Activated CD8-positive, alpha-beta memory T cell treated with anti-CD3 and anti-CD28 coated beads, Interleukin-2, amount 50 U/mL, for 1 hour (primary cell): Measurements from ENCODE around the gene TBC1D16.
A peak's percentile ranks its signal among the peaks of the same experiment; 100 is the strongest.

Source experiments
- DNase-seq: peaks from one replicate; pipeline ENCODE4 v3.0.0-alpha.2; 2020; ENCODE audit errors: extremely low read depth

The TBC1D16 gene

DNA sequence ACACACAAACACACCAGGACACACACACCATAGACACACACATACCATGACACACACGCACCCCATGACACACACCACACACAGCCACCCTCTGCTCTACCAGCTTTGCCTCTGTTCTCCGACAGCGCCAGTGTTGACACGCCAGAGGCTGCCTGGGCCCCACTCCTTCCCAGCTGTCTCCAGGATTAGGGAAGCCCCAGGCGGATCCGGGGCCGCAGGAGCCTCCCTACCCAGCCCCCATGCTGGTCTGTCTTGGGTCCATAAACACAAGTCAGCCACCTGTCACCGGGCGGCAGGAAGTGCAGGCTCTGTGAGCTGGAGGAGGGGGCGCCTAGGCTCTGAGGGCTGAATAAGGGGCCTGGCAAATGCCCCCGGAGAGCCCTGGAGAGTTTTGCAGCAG lies 10.5 kb downstream of the TBC1D16 start:
- no peak for DNase-seq

DNA sequence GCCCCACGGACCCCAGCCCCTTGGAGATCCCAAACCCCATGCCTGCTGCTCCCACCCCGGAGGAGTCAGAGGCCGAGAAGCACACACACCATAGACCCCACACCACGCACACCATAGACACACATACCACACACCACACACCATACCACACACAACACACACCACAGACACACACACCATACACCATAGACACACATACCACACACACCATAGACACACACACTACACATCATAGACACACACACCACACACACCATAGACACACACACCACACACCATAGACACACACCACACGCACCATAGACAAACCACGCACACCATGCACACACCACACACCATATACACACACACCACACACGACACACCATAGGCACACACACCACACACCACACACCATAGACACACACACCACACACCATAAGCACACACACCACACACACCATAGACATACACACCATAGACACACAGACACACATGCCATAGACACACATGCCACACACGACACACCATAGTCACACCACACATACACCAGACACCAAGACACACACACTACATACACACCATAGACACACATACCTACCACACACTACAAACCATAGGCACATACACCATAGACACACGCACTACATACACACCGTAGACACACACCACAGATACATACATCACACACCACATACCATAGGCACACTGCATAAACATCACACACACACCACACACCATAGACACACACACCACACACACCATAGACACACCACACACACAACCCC lies 11.3 kb downstream of the TBC1D16 start:
- no peak for DNase-seq

DNA sequence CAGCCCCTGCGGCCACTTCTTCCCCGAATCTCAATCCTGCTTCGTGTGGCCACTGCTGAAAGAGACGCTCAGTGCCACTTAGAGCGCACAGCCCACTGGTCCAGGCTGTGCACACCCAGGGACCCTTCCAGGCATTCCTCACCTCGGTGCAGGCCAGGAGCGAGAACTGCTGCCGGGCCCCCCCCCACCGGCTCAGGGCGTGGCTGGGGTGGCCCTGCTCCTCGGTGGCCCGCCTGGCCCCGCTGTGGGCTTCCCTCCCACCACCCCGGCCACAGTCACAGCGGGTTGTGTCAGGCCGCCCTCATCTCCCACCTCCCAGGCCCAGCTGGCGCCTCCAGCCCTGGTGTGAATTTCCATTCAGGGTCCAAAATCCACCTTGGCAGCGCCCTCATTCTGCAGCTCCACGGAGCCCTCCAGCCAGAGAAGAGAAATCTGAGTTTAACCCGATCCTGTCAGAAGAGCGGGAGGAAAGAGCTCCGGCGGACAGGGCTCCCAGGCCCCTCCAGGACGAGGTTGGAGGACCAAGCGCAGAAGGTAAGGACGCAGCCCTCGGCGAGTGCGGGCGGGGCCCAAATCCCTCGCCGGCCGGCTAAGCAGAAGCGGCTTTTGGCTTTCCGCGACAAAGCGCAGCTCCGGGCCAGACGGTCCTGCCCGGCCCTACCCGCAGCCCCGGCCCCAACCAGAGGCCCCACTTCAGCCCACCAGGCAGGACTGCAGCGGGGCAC lies 12.0 kb downstream of the TBC1D16 start:
- DNase-seq: no peak

DNA sequence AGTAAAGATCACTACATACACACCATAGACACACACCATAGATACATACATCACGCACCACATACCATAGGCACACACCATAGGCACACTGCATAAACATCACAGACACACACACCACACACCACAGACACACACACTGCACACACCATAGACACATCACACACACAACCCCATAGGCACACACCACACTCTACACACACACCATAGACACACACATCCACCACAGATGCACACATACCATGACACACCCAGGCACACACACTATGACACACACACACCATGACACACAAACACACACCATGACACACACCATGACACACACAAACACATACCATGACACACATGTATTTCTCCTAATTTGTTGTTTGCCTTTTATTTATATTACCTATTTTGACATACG lies 14.1 kb downstream of the TBC1D16 start:
- DNase-seq: no peak

DNA sequence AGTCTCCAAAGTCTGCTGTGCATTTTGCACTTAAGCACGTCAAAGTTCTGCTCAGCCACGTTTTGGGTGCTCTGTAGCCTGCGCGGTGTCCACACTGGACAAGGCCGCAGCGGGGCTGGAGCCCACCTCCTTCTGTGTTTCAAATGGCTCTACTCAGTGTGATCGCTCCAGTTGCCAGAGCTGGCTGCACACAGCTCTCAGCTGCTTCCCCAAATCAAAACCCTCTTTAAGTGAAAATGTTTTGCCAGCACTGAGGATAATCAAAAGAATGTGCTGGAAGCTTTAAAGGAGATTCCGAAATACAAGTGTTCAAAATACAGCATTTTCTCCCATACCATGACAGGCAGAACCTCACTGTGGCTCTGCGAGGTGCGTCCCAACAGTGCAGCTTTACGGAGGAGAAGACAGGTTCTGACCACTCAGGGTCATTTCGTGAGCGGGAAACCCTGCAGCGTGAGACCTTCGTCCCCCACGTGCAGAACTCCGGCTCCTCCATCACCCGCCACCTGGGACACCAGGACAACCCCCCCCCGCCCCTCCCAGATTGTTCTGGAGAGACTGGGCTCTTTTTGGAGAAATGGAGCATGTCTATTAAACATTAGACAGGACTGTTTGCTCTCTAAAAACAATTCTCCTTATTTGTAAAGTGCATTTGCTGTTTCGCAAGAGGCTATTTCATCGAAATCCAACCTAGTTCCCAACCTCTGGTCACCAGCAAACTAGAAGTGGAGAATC lies 16.6 kb downstream of the TBC1D16 start:
- no peak for DNase-seq

DNA sequence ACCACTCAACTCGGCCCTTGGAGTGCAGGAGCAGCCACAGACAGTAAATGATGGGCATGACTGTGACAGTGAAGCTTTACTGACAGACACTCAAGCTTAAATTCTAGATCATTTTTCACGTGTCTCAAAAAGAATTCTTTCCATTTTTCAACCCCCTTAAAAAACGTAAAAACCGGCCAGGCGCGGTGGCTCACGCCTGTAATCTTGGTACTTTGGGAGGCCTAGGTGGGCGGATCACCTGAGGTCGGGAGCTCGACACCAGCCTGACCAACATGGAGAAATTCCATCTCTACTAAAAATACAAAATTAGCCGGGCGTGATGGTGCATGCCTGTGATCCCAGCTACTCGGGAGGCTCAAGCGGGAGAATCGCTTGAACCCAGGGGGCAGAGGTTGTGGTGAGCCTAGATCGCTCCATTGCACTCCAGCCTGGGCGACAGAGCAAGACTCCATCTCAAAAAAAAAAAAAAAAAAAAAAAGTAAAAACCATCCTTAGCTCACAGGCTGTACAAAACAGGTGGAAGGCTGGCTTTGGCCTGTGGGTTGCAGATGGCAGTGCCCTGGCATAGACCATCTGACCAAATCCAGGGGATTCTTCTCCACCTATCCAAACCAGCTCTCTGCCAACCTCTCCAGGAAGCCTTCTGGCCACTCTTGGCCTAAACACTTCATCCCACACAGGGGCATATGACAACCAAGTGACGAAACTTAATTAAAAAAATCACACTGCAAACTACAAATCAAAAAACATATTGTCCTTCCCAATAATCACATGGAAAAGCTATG lies 18.3 kb downstream of the TBC1D16 start:
- DNase-seq: no peak

DNA sequence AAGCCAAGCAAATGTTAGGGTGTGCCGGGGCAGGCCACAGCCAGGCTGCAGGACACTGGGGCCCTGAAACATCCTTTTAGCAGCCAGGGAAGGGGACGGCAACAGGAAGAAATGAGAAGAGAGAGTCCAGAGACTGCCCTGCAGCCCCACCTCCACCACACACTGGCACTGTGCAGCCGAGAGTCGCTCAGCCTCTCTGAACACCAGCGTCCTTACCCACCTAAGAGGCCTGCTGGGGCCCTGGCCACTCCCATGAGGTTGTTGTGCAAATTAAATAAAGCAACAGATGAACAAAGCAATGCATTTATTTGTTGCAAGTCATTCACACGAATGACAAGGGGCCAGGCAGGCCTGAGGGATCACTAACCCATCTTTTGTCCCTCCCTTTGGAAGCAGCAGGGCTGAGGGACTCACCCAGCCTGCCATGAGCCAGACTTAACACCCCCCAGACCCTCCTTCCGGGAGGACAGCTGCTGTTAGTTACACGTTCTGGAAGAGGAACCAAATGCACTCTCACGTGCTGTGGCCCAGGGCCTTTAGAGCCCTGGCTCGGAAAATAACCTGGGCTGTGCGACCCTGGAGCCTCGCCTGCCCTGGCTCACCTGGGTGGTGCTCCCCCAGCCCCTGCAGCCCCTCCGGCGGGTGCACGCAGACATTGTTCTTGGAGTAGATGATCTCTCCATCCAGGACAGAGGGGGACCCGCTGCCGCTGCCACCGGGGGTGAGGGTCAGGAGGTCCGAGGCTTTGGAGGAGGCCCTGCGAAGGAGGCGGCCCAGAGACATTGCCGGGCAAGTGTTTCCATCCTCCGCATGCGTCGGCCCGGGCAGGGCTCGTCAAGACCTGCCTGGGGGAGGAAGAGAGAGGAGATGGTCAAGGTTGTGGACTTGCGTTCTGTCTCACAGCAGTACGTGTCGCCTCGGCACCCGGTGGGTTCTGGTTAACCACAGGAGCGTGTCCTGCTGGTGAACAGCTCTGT lies 22.6 kb downstream of the TBC1D16 start:
- DNase-seq: no peak

DNA sequence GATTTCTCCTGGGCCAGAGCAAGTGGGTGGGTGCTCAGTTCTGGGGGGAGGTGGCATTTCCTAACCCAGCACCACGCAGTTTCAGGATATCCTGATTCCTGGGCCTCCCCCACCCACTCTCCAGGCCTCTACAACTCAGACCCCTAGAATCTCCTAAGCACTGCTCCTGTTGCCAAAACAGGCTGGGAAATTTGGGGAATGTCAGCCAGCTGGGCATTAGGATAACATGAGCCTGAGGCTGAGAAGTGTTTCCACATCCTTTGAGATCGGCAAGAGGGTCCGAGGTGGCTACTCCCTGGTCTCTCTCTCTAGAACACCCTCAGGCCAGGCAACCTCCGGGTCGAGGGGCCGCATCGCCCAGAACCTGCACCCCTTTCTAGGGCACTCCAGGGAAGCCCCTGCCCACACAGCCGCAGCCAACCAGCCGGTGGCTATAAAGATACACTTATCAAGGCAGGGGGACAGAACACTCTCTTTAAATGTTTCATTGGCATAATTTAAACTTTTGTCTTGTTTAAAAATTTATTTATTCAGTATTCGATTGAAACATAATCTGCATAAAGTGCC lies 23.6 kb downstream of the TBC1D16 start:
- DNase-seq: no peak

DNA sequence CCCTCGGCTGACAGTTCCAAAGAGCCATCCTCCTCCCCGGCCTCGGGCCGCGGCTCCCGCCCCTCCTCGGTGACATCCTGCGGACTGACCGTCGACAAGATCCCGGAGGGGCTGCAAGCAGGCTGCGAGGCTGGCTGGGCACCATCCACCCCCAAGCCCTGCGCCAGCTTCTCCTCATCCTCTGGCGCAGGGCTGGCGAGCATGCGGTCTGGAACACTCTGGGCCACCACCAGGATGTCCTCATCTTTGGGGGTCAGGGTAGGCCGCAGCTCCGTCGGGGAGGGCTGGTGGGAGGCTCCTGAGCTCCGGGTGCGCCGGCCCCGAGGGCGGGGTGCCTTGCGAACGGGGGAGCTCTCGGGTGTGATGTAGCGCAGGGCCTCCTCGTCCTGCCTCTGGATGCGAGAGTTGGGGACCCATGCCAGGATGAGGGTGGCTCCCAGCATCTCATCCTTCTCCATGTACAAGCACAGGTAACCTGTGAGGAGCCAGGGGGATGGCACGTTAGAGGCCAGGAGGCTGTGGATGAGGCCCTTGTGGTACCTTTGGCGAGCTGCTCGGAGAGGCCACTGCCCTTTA lies 25.3 kb downstream of the TBC1D16 start:
- no peak for DNase-seq

DNA sequence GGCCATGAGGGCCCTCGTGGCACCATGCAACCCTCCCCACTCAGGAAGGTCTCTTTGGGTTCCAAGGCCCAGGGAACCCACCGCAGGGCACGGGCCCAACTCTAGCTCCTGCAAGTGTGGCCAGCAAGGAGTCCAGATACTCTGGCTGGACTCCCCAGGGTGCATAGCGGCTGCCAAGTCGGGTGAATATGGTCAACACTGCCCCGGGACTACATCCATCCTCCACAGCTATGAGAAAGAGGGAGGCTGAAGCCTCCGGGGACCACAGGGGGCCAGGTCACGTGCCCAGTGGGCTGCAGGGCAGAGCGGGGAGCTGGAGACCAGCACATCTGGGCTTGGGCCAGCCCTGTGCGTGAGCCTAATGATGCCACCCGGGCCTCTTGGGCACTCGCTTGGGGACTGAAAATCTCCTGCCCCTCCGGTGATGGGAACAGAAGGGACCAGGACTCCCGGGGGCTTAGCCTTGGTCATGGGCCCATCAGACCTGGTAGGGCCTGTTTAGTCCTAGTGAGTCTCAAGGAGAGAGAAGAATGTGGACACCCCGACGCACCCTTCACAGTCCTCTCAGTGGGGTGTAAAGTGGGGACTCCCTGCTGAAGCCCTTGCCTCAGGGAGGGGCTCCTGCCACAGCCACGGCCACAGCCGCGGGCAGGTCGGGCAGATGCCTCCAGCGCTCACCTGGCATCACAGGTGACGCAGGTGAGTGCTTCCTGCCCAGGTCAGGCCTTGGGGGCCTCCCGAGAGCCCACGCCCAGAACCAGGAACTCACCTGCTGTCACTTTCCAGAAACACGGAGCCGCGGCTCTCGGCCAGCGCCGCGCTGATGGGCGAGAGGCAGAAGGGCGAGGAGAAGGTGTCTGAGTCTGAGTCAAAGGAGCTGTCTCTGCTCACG lies 26.0 kb downstream of the TBC1D16 start:
- no peak for DNase-seq

DNA sequence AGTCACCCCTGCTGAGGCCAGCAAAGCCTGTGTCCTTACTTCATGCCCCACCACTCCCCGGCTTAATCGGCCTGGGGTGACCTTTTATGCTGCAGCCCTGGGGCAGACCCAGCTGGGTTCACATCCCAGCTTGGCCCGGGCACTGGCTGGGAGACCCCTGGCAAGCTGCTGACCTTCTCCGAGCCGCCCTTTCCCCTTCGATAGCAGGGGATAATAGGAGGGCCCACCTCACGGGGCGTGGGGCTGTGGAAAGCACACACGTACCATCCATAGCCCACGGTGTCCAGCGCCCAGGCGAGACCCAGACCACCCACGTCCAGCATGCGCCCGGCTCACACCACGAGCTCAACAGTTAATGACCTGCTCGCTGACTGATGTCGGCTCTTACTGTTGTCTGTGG lies 26.8 kb downstream of the TBC1D16 start:
- DNase-seq: no peak

DNA sequence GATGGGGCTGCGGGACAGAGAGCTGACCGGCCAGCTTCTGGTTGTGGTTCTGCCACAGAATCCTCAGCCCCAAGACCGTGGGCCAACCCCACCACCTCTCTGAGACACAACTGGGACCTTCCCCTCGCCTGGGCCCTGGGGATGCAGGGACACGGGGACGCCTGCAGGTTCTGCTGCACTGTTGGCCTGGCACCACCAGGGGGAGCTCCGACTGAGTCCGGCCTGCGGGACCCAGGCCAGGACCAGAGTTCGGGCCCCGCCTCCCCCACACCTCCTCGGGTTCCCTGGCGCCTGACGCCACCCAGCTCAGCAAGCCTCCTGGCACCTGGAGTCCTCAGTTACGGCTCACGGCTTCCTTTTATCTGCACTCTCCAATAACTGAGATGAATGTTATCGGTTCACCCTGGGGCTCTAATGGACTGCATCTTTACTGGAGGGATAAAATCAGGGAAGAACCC lies 27.3 kb downstream of the TBC1D16 start:
- DNase-seq: peak; percentile 17

DNA sequence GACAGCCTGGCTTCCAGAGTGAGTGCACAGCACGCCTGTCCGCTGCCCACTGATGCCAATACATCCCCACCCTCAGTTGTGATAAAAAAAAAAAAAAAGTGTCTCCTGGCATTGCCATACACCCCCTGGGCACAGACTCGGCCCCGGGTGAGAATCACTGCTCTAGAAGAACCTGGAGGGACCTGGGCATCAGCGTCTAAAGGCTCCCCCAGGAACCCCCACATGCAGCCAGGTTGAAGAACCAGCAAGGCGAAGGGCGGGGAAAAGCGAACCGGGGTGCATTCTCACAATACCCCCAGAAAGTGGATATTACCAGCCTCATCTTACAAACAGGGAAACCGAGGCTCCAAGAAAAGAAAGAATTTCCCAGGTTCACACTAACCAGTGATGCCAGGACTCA lies 27.7 kb downstream of the TBC1D16 start:
- no peak for DNase-seq

DNA sequence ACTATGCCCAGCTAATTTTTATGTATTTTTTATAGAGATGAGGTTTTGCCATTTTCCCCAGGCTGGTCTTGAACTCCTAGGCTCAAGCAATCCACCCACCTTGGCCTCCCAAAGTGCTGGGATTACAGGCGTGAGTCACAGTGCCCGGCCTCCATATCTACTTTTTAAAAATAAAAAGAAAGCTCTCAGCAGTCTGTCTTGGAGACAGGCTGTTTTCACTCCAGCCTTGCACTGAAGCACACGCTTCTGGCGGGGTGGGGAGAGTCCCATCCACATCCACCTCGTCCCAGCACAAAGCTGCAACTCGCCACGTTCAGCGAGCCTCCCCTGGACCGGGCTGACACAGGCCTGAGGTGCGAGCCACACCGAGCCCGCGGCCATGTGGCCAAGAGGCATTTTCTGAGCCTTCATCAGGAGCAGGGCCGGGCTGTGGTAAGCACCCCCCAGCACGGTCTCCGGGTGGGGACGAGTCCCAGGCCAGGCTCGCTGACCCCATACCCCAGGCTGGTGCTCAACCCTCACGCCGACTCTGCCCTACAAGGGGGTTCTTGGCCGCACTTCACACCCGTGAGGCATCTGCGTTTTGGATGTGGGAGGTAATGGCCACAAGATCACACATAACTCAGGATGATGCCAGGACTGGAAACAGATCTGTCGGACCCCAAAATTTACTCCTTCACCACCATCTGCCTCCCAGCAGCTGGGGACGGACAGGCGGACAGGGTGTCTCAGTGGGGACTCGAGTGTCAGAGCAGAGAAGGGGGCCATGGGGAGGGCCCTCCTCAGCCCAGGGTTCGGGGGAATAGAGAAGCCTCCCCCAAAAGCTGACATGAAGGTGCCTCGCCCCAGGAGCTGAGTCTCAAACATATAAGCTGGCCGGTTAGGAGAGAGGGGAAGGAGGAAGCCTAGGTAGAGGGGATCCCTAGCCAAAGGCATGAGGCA lies 28.6 kb downstream of the TBC1D16 start:
- DNase-seq: no peak

DNA sequence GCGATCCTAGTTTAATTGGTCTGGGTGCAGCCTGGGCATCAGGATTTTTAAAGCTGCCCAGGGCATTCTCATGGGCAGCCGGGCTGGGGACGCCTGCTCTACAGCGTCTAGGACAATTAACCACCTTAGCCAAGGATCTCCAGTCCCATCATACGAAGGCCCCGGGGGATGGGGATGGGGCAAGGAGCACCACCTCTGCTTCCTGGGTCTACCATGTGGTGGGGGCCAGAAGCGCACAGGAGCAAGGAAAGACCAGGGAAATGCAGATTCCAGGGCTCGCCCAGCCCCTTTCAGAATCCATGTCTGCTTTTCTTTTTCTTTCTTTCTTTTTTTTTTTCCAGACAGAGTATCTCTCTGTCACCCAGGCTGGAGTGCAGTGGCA lies 29.3 kb downstream of the TBC1D16 start:
- DNase-seq: no peak

DNA sequence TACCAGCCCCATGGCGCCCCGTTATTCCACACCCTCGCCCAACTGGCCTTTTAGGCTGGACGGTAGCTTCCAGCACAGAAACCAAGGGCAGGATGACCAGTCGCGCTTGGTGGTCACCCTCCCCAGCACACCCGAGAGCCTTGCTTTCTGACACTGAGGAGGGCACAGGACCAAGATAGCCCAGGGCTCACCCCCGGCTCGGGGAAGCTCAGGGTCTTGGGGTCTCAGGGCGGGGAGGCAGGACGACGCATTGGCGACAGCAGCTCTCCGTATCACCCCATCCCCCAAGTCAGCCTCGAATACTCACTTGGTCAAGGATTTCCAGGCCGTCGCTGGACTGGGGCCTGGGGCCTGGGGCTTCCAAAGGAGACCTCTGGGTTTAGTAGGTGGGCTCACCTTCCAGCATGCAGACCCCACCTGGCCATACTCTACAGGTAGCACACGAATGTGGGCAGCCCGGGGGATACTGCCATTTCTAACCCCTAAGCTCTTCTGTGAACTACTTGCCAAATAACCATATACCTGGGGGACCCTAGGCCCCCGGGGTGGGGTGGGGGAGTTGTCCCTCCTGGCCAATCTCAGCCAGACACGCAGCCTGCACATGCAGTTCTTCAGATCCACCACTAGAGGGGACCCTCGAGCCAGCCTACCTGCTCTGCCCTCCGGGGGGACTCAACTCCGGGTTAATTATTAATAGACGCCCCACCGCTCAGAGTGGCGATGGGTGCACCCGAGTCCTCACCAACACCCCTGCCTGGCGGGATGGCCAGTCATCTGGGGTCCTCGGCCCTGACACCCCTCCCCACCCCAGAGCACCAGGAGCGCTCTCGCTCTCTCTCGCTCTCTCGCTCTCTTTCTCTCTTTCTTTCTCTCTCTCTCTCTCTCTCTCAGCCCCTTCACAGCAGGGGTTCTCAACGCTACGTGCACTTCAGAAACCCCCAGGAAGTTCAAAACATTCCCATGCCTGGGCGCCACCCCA lies 30.0 kb downstream of the TBC1D16 start:
- peak; percentile 13 for DNase-seq

DNA sequence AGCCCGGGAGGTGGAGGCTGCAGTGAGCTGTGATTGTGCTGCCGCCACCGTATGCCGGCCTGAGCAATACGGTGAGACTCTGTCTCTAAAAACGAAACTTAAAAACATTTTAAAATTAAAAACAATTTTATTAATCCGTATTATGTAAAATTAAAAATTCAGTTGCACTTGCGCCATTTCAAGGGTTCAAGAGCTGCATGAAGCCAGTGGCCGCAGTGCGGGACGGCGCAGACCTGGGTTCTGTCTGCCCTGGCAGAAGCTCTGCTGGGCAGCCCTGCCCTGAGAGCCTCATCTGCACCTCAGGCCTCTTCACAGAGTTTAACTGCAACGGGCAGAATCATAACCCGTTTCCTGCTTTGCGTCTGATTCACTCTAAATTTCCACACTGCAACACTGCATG lies 31.7 kb downstream of the TBC1D16 start:
- DNase-seq: no peak
